GM21423 (cell line): Measurements from ENCODE around the gene C17orf67.

Experiments
- ATAC-seq: cut with Tn5 transposase; IDR thresholded peaks from one replicate; pipeline ENCODE4 v1.9.1; 2021; ENCODE audit warnings: mild to moderate bottlenecking, moderate library complexity; ENCODE audit not compliant: unreplicated experiment

Gene C17orf67

GRCh38 chr17:56834380-56835263 is 902 bp upstream of the C17orf67 start:
- ATAC-seq: peak; percentile 31

- ATAC-seq: peak; percentile 44
Measured at GRCh38 chr17:56833057-56833808, 487 bp downstream of the C17orf67 start.

- no peak for ATAC-seq
Measured at GRCh38 chr17:56832446-56832845, 1.3 kb downstream of the C17orf67 start.

- ATAC-seq: no peak
Measured at GRCh38 chr17:56831369-56832095, 2.2 kb downstream of the C17orf67 start.

GRCh38 chr17:56830726-56831368 is 2.9 kb downstream of the C17orf67 start:
- ATAC-seq: no peak

DNA sequence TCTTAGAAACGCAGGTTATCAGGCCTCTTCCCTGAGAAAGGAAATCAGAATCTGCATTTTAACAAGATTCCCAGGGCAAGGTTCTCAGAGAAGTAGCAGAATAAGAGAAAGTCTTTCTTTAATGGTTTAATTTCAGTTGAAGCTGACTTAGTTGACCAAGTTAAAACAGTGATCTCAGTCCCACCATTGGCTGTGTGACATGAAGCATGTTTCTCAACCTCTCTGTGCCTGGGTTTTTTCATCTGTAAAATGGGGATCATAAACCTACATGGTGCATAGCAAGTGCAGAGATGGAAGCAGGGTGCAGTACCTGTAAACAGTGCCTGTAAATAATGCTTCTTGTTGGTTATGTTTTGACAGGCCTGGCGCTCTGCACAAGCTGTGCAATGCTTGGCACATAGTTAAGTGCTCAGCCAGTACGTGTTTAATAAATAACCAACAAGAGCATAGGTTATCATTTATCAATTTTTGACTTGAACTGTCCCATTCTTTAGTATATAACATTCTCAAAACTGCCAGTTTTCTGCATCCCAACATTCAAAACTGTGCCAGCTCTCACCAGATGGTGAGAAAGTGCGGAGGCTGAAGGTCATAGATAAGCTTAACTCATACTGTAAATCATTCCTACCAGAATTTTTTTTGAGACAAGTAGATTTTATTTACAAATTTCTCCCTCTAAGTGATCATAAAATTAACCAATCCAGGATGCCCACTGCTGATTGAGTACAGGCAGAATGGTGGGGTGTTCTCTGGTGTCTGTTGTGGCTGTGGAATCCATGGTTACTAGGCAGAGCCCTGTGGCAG is 6.9 kb downstream of the C17orf67 start:
- ATAC-seq: no peak

DNA sequence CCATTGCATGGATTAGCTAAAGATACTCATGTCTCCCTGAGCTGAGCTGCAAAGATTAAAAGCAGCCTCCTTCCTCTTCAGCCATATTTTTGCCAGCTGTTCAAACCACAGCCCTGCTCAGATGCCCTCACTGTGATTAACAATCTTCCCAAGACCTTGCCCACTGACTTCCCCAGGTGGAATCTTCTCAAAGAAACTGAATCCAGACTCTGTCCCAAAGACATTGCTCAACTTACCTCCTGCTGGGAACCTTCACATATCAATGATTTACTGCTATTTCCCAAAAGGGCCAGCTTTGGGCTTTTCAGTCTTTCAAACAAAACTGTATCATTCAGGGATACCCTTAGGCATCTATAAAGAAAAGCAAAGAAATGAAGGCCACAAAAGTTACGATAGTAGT is 9.2 kb downstream of the C17orf67 start:
- ATAC-seq: no peak

DNA sequence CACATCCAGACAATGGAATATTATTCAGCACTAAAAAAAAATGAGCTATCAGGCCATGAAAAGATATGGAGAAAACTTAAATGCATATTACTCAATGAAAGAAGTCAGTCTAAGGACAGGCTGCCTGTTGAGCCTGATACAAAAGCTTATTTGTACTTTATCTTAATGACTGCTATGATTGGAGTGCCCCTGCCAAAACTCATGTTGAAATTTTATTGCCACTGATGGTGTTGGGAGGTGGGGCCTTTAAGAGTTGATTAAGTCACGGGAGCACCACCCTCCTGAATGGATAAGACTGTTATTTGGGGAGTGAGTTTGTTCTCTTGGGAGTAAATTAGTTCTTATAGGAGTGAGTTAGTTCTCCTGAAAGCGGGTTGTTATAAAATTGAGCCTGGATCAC is 9.9 kb downstream of the C17orf67 start:
- ATAC-seq: no peak

- no peak for ATAC-seq
Measured at GRCh38 chr17:56822725-56823124, 11.0 kb downstream of the C17orf67 start.

DNA sequence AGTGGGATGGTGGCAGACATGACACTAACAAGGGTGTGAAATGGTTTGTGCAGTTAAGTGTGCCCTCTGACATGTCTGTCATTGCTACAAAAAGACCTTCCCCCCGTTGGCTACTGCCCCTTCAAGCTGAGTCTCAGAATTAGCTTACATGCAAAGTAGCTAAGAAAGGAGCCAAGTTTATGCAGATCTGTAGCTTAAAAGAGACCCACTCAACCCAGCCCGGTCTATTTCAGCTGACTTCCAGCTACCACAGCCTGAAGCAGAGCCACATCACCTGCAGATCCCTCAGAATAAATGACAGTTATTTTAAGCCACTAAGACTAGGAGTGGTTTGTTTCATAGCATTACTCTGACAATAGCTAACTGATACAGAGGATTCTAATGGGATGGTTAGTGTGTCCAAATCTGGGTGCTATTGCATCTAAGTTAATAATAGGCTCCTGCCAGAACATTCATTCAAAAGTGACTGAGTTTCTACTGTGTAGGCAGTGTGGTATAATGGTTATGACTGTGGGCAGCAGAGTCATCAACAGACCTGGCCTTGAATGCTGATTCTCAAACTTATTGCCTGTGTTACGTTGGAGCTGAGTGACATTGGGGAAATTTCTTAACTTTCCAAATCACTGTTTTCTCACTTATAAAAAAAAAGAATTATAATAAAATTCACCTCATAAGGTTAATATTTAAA is 11.7 kb downstream of the C17orf67 start:
- no peak for ATAC-seq

- no peak for ATAC-seq
Measured at GRCh38 chr17:56820207-56820606, 13.5 kb downstream of the C17orf67 start.

DNA sequence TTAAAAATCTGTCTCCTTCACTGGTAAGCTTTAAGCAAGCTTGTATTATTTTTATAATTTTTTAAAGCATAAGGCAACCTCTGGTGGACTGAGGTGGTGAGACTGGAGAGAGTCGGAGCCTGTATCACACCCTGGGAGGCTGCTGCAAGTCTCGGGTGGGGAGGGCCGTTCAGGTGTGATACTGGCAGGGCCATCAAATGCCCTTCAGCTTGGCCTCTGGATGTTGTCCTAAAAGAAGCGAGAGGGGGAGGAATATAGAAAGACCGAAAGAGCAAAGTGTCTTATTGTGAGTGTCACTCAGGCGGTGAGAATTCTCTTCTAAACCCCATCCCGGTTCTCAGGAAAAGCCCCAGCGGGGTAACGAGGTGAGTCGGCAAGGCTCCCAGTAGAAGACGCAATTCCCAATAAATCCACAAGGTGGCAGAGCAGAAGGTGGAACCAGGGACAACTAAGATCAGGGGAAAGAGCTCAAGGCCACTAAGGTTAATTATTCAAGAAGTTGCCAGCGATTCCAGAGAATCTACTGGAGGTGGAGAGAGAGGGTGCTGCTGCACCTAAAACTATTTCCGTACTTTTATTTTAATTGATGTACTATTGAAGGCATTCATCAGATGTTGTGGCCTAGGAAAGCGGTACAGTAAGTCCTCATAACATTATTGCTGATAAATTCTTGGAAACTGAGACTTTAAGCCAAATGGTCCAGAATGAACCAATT is 14.1 kb downstream of the C17orf67 start:
- ATAC-seq: peak; percentile 74

DNA sequence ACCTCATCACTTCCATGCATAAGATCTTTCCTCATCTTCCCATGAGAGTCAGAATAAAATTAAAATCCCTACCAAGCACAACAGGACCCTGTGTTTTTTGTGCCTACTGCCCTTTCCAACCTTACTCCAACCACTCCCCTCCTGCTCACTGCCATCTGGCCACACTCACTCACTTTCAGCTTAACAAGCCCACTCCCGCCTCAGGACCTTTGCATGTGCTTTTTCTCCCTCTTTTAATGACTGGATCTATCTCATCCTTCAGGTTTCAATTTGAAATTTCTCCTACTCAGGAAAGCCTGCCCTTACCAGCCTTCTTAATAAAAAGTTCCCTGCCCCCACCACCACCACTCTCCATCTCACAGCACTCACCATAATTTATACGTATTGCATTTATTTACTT is 14.7 kb downstream of the C17orf67 start:
- ATAC-seq: no peak

DNA sequence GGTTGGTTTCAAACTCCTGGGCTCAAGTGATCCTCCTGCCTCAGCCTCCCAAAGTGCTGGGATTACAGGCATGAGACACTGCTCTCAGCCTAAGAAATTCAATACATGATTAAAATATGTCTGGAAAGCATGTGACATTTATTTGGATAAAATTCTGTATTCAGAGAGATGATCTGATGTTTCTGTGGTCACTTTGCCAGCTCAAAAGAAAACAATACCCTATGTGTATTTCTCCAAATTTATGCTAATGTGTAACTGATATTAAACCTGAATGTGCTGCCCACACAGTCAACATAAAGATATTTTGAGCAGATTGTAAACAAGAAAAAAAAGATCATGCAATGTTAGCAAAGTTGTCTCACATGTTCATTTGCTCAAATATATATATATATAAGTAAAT is 16.7 kb downstream of the C17orf67 start:
- ATAC-seq: no peak

- no peak for ATAC-seq
Measured at GRCh38 chr17:56815711-56816110, 18.0 kb downstream of the C17orf67 start.

DNA sequence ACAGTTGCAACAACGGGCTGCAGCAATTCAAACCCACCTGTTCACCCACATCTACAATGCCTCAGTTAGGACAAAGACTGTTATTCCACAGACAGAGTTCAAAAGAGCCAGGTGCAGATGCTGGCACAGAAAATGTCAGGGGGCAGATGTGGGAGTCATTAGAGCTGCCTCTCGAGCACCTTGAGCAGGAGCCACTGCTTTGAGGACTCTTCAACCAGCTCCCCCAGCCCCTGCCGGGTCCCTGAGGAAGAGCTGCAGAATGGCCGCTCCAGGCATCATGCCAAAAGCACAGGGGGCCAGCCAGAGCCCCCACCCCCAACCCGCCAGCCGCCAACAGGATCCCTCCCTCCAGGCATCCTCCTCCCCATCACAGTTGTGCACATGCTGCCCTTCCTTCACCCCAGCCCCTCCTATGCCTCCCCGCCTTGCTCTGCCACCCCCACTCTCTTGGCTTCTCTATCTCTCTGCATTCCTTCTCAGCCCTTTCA is 20.8 kb downstream of the C17orf67 start:
- no peak for ATAC-seq

- no peak for ATAC-seq
Measured at GRCh38 chr17:56810891-56811775, 22.6 kb downstream of the C17orf67 start.

DNA sequence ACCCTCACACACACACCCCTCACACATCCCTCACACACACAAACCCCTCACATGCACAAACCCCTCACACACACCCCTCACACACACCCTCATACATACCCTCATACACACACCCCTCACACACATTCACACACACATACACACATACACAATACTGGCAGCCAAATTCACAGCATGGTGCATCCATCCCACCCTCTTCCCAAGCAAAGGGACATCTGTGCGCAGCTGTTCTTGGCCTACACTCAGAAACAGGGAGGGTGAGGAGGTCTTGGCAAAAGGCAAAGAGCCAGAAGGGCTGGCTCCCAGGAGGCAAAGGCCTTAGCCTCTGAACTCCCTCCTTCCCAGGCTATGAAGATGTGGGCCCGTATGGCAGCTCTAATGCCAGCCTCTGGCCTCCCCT is 23.4 kb downstream of the C17orf67 start:
- no peak for ATAC-seq
